A204.1 (cell line): ENCODE measurements around the gene CCR4.
"Not testable (repeated sequence)": the region's sequence is repeated elsewhere in the genome, so short reads cannot be mapped to it uniquely, and the experiment has no call there.

Experiments used
- FAIRE-seq: peaks from 2 replicates; lab custom pipeline; 2012; peaks lifted over from hg19 to GRCh38; lab: Jason Lieb, UNC

The CCR4 gene

GRCh38 chr3:32952369-32953077 lies 1.1 kb downstream of the CCR4 start:
- FAIRE-seq: no peak

DNA sequence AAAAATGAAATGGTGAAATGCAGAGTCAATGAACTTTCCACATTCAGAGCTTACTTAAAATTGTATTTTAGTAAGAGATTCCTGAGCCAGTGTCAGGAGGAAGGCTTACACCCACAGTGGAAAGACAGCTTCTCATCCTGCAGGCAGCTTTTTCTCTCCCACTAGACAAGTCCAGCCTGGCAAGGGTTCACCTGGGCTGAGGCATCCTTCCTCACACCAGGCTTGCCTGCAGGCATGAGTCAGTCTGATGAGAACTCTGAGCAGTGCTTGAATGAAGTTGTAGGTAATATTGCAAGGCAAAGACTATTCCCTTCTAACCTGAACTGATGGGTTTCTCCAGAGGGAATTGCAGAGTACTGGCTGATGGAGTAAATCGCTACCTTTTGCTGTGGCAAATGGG lies 3.1 kb downstream of the CCR4 start:
- FAIRE-seq: no peak

DNA sequence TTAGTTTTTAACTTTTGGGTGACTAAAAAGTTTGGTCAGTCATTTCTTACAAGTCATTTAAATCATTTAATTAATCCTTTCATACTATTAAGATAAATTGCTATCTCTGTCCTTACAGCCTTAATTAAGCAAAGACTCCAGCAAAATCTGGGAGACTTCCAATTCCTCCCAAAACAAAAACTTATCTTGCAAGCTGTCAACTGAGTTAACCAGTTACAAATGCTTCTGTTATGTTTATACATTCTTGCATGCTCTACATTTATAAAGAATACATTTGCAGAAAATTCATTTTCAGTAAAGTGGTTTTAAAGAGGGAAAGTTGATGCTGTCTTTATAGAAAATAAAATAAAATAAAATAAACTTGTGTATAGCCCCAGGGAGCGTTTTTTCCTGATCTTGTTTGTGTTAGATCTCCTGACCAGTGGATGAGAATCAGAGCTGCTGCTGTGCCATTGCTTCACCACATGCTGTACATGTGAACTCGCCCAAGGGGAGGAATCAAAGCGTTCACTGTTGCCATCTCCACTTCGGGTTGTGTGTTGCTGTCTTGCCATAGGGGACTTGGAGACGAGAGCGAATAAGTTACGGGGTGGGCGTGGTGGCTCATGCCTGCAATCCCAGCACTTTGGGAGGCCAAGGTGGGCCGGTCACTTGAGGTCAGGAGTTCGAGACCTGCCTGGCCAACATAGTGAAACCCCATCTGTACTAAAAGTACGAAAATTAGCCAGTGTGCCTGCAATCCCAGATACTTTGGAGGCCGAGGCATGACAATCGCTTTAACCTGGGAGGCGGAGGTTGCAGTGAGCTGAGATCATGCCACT lies 5.5 kb downstream of the CCR4 start:
- no peak for FAIRE-seq

GRCh38 chr3:32958509-32958908 lies 7.1 kb downstream of the CCR4 start:
- no peak for FAIRE-seq

DNA sequence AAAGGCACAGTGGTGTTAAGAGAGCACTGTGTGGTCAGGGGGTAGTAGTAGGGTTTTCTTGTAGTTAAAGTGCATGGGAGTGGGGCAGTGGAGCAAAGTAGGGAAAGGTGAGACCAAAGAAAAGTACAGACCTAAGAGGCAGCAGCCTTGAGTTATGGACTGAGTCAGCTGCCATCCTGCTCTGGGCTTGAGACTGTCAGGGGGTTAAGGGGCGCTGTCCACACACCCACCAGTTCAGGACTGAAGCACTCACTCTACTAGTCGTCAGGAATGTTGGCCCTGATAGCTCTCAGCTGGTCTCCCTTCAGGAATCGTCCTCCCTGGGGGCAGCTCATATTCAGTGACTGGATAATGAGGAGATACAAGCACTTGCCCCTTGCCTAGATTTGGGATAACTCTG lies 7.9 kb downstream of the CCR4 start:
- no peak for FAIRE-seq

DNA sequence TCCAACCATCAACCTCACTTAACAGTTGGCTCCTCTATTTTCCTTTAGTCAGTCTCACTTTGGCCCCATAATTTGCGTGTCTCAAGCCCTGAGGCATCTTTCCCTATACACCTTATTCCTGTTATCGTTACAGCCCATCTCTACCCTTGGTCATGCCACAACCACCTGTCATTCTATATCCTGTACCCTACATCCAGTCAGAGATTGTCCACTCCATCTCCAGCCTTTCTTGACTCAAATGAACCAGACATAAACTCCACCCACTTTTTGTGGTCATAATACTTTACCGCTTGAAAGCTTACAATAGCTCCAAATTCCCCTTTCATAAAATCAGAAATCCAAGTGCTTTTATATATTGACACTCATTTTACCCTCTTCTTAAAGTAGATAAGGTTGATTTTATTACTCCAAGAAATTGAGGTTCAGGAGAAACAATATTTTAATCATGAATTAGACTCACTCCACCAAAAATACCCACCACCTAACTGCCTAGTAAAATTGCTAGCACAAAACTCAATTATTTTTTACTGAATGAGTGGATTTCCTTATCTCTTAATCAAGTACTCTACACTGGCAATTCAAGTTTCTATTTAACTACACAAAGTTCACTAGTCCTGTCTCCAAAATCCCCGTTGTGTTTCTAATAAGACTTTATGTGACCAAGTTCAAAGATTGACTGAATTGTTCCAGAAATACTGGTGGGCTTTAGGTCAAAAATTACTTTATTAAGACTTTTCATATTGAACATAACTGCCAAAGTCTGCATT lies 9.1 kb downstream of the CCR4 start:
- no peak for FAIRE-seq

GRCh38 chr3:32961189-32961715 lies 9.8 kb downstream of the CCR4 start:
- FAIRE-seq: no peak

DNA sequence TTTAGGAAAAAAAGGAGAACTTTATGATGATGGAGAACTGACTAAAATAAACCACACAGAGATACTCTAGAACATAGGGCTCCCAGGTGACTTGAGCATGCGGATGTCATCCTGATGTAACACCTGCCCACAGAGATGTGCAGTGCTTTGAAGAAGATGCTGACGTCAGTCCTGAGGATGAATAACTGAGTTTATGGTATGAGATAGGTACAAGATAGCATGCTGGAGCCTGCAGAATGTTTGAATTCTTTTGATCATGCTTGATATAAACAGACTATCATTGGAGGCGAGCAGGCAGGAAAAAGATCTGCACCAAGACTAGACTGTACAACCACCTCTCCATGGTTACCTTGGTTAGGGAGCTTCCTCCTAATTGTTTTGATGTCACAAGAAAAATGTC lies 12.4 kb downstream of the CCR4 start:
- FAIRE-seq: no peak

DNA sequence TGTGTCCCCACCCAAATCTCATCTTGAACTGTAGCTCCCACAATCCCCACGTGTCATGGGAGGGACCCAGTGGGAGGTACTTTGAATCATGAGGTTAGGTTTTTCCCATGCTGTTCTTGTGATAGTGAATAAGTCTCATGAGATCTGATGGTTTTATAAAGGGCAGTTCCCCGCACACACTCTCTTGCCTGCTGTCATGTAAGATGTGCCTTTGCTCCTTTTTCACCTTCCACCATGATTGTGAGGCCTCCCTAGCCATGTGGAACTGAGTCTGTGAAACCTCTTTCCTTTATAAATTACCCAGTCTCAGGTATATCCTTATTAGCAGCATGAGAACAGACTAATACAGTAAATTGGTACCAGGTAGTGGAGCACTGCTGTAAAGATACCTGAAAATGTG lies 13.3 kb downstream of the CCR4 start:
- FAIRE-seq: not testable (repeated sequence)

GRCh38 chr3:32965617-32966213 lies 14.3 kb downstream of the CCR4 start:
- FAIRE-seq: not testable (repeated sequence)

DNA sequence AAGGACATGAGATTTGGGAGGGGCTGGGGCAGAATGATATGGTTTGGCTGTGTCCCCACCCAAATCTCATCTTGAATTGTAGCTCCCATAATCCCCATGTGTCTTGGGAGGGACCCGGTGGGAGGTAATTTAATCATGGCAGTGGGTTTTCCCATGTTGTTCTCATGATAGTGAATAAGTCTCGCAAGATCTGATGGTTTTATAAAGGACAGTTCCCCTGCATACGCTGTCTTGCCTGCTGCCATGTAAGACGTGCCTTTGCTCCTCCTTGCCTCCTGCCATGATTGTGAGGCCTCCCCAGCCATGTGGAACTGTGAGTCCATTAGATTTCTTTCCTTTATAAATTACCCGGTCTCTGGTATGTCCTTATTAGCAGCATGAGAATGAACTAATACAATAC lies 15.2 kb downstream of the CCR4 start:
- not testable (repeated sequence) for FAIRE-seq

GRCh38 chr3:32968166-32968919 lies 16.9 kb downstream of the CCR4 start:
- FAIRE-seq: no peak

- no peak for FAIRE-seq
These were observed 17.5 kb downstream of the CCR4 start for GRCh38 chr3:32968920-32969389.

DNA sequence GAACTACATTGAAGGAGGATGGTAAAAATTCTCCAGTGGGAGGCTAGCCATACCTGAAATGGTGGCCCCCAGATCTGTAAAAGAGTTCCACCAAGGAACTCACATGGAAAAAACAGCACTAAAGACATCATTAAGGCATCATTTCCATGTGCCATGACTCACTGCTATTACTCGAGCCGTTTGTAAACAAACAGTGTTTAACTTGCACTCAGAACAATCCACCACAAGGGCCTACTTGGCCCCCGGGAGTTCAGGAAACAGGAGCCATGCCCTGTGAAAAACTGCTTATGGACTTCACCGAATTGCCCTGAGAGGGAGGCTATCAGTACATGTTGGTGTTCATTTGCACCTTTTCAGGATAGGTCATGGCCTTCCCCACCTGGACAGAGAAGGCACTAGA lies 18.2 kb downstream of the CCR4 start:
- FAIRE-seq: no peak

DNA sequence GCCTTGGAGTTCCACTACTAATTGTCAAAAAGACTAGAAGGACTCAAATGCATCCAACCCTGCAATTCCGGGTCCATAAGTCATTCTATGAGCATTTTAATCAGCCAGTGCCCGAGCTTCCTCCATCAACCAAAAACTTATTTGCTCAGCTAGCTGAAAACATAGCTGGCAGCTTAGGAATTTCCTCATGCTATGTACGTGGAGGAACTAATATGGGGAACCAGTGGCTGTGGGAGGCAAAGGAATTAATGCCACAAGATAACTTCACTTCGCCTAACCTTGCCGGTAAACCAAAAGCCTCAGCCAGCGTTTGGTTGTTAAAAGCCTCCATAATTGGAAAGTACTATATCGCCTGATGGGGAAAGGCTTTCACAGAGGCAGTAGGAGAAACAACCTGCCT lies 19.8 kb downstream of the CCR4 start:
- not testable (repeated sequence) for FAIRE-seq

DNA sequence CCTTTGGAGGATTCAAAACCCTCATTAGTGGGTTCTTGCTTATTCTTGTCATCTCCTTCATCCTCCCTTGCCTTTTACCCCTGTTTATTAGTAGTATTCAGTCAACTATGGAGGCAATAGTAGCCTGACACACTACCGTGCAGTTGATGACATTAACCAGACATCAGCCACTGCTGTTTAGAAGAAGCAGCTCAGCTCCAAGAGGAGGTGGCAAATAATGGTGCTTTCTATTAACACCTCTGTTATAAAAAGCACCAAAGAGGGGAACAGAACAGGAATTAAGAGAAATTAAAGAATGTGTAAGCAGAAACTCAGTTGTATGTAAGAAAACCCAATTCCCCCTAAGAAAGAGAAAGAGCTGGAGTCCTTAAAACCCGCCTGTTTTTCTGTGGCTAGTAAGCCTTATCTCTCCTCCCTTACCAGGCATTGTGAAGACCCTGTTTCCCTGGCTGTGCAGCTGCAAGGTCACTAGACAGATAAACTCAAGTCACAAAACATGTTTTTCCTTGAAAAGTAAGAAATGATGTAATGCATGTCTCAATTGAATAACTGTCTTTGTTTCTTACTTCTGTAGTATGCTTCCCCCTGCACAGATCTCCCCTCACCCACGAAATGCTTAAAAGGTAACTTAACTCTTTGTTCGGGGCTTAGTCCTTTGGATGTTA lies 21.2 kb downstream of the CCR4 start:
- no peak for FAIRE-seq

GRCh38 chr3:32973982-32974381 lies 22.5 kb downstream of the CCR4 start:
- FAIRE-seq: no peak

- no peak for FAIRE-seq
These were observed 24.6 kb downstream of the CCR4 start for GRCh38 chr3:32975891-32976595.

- FAIRE-seq: no peak
These were observed 26.4 kb downstream of the CCR4 start for GRCh38 chr3:32977861-32978260.

GRCh38 chr3:32978331-32978730 lies 26.9 kb downstream of the CCR4 start:
- no peak for FAIRE-seq
